ENCODE results near the gene PTGES2.

The PTGES2 gene

DNA sequence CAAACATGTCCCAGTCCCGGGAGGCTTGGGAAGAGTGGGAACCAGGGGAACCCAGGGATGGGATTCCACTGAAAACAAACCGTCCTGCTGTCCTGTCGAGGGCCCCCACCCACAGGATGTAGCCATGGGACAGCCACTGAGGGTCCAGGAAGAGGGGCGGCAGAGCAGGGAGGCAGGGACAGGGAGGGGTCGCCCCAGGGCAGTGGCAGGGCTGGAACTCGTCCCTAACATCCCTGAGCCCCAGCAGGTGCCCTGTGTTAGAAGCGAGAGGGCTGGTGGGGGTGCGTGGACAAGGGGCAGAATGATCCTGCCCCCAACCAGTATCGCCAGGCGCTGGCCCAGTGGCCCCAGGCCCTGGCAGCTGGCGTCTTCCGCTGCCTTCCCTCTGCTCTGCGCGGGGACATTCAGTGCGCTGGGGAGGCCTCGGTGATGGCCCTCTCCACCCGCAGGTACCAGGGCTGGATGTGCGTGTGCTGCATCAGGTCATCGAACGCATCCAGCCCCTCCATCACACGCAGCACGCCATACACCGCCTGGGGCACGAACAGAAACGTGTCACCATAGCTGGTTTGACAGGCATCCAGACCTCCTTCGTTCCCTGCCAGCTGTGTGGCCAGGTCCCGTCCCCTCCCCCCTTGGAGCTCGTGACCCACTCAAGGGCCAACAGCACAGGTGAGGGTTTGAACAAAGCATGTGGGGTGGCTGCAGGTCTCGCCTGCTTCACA lies 6.6 kb downstream of the PTGES2 start:
- Histone ChIP-seq H3K4me3 (ENCODE audit: low read length) (no peak overlapping the region), H3K27me3 (ENCODE audit: control insufficient read depth, low read length) (no peaks in the 10 kb centered on the region), H3K9me2 (replicated peaks; ENCODE audit: control insufficient read depth, low read length) (no peaks in the 10 kb centered on the region), H3K36me3 (ENCODE audit: control insufficient read depth, low read length) (peaks cover 64% of the 10 kb centered on the region), H3K4me2 (ENCODE audit: low read length) (no peak overlapping the region), H4K20me1 (ENCODE audit: control insufficient read depth, insufficient read depth, low read depth, low read length) (peaks cover 6% of the 10 kb centered on the region; the same call in 1 of the 2 replicates), H3F3A (ENCODE audit: control insufficient read depth, insufficient read depth) (peaks cover 7% of the 10 kb centered on the region; the same call in 1 of the 2 replicates), H3K9me3 (ENCODE audit: control insufficient read depth, insufficient read depth, low read length) (no peaks in the 10 kb centered on the region), H3K27ac (ENCODE audit: low read depth, low read length) (no peak overlapping the region), H3K79me2 (ENCODE audit: control insufficient read depth, low read length) (peaks cover 17% of the 10 kb centered on the region), H3K4me1 (ENCODE audit: control insufficient read depth, low read length) (peaks cover 12% of the 10 kb centered on the region)
- TF ChIP-seq, protein P1, sequence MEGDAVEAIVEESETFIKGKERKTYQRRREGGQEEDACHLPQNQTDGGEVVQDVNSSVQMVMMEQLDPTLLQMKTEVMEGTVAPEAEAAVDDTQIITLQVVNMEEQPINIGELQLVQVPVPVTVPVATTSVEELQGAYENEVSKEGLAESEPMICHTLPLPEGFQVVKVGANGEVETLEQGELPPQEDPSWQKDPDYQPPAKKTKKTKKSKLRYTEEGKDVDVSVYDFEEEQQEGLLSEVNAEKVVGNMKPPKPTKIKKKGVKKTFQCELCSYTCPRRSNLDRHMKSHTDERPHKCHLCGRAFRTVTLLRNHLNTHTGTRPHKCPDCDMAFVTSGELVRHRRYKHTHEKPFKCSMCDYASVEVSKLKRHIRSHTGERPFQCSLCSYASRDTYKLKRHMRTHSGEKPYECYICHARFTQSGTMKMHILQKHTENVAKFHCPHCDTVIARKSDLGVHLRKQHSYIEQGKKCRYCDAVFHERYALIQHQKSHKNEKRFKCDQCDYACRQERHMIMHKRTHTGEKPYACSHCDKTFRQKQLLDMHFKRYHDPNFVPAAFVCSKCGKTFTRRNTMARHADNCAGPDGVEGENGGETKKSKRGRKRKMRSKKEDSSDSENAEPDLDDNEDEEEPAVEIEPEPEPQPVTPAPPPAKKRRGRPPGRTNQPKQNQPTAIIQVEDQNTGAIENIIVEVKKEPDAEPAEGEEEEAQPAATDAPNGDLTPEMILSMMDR (IDR thresholded peaks at IDR 0.05; ENCODE audit: low read depth, low read length, poor library complexity, severe bottlenecking) = no peak
- no peak for TF ChIP-seq EZH2phosphoT487 (IDR thresholded peaks at IDR 0.05; ENCODE audit: borderline replicate concordance, low read length)

DNA sequence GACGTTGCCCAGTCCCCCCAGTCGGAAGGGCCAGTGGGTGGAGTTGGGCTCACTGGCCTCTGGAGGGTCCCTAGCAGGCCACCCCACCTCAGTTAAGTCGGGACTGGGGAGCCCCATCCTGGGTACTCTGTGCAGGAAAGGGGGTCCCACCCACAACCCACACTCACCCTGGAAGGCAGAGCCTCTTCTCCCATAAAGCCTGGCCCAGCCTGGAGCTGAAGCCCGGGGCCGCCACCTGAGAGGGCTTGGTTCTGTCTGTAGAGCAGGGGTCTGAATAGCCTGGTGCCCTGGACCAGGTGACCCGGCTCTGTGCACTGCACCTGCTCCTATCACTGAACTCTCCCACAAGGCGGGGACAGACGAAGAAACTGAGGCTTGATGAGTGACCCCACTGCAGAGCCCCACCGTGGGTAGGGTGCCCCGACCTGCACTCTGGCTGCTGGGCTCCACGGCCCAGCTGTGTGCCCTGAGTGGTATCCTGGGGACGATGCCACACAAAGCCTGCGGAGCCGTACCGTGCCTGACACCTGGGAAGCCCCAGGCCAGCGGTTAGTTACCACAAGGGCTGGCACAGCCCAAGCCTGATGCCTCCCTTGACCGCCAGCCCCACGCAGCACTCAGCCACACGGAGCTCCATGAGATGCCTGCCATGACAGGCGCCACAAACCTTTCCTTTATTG lies 7.3 kb downstream of the PTGES2 start:
- Histone ChIP-seq H3K27me3 (ENCODE audit: control insufficient read depth, low read length) (no peaks in the 10 kb centered on the region), H3K9me2 (replicated peaks; ENCODE audit: control insufficient read depth, low read length) (no peaks in the 10 kb centered on the region), H3K79me2 (ENCODE audit: control insufficient read depth, low read length) (peaks cover 10% of the 10 kb centered on the region), H4K20me1 (ENCODE audit: control insufficient read depth, insufficient read depth, low read depth, low read length) (peaks cover 6% of the 10 kb centered on the region; the same call in 1 of the 2 replicates), H3K4me2 (ENCODE audit: low read length) (no peak overlapping the region), H3F3A (ENCODE audit: control insufficient read depth, insufficient read depth) (peaks cover 7% of the 10 kb centered on the region; the same call in 1 of the 2 replicates), H3K27ac (ENCODE audit: low read depth, low read length) (no peak overlapping the region), H3K36me3 (ENCODE audit: control insufficient read depth, low read length) (peaks cover 64% of the 10 kb centered on the region), H3K9me3 (ENCODE audit: control insufficient read depth, insufficient read depth, low read length) (no peaks in the 10 kb centered on the region), H3K4me3 (ENCODE audit: low read length) (no peak overlapping the region), H3K4me1 (ENCODE audit: control insufficient read depth, low read length) (peaks cover 5% of the 10 kb centered on the region)
- no peak for TF ChIP-seq EZH2phosphoT487 (IDR thresholded peaks at IDR 0.05; ENCODE audit: borderline replicate concordance, low read length)
- TF ChIP-seq, protein P1 (IDR thresholded peaks at IDR 0.05; ENCODE audit: low read depth, low read length, poor library complexity, severe bottlenecking) = no peak

DNA sequence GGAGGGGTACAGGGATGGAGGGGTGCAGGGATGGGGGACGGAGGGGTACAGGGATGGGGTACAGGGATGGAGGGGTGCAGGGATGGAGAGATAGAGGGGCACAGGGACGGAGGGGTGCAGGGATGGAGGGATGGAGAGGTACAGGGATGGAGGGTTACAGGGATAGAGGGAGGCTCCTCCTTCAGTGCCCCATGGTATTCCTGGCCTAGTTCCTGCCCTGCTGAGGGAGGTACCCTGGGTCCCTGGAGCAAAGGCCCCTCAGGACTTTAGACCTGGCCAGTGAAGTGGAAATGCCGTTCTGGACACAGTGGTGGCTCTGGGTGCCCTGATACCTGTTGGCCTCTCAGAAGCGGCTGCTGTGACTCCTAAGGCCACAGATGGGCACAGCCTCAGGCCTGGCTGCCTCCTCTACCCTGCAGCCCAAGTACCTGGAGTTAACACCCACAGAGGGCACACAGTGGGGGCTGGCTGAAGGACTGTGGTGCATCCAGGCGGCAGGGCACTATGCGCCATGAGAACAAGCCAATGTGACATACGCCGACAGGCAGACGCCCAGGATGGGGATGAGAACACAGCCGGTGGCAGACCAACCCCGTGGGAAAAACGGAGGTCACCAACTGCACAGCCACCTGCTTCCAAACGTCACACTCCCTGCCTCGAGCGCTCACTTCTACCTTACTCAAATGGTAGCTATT lies 8.4 kb downstream of the PTGES2 start:
- Histone ChIP-seq H3K36me3 (ENCODE audit: control insufficient read depth, low read length) (peaks cover 64% of the 10 kb centered on the region), H3K4me3 (ENCODE audit: low read length) (no peak overlapping the region), H3K79me2 (ENCODE audit: control insufficient read depth, low read length) (no peaks in the 10 kb centered on the region), H3K9me2 (replicated peaks; ENCODE audit: control insufficient read depth, low read length) (no peaks in the 10 kb centered on the region), H3K4me2 (ENCODE audit: low read length) (no peak overlapping the region), H3K27ac (ENCODE audit: low read depth, low read length) (no peak overlapping the region), H3K27me3 (ENCODE audit: control insufficient read depth, low read length) (no peaks in the 10 kb centered on the region), H4K20me1 (ENCODE audit: control insufficient read depth, insufficient read depth, low read depth, low read length) (no peaks in the 10 kb centered on the region), H3F3A (ENCODE audit: control insufficient read depth, insufficient read depth) (peaks cover 7% of the 10 kb centered on the region; the same call in 1 of the 2 replicates), H3K4me1 (ENCODE audit: control insufficient read depth, low read length) (peaks cover 3% of the 10 kb centered on the region; the same call in 1 of the 2 replicates), H3K9me3 (ENCODE audit: control insufficient read depth, insufficient read depth, low read length) (no peaks in the 10 kb centered on the region)
- TF ChIP-seq, protein P1 (IDR thresholded peaks at IDR 0.05; ENCODE audit: low read depth, low read length, poor library complexity, severe bottlenecking) = no peak
- no peak for TF ChIP-seq EZH2phosphoT487 (IDR thresholded peaks at IDR 0.05; ENCODE audit: borderline replicate concordance, low read length)
